CD4-positive, alpha-beta T cell treated with Interleukin-21 for 1 hour (primary cell): ENCODE measurements around the gene EMID1.

Experiments
- DNase-seq: peaks from one replicate; pipeline ENCODE4 v3.0.0-alpha.2; 2020

The EMID1 gene

DNA sequence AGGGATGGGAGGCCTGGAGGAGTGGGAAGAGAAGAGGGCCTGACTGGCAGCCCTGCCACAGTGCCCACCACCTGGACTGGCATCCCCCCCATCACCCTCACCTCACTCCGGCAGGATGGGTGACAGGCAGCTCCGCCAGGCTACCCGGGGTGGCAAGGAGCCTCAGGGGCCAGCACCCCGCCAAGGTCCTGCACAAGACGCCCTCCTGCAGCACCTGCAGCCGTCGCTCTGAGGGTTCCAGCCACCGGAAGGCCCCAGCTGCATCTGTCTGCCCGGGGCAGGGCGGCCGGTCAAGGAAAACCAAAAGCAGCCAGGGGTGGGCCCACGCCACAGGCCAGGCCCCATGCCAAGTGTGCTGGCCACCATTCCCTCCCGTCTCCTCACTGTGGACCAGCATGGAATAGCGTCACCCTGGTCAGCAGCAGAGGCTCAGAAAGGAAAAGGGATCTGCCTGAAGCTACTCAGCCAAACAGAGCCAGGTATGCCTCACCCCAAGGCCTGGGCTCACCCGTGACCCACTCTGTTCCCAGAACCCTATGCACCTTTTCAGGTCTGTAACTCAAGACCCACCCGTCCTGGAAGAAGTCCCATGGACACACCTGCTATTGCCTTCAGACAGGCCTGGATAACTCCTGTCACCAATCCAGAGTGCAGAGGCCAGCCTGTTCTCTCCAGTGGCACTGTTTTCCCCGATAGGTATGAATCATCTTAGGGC is 55.1 kb downstream of the EMID1 start:
- DNase-seq = no peak

DNA sequence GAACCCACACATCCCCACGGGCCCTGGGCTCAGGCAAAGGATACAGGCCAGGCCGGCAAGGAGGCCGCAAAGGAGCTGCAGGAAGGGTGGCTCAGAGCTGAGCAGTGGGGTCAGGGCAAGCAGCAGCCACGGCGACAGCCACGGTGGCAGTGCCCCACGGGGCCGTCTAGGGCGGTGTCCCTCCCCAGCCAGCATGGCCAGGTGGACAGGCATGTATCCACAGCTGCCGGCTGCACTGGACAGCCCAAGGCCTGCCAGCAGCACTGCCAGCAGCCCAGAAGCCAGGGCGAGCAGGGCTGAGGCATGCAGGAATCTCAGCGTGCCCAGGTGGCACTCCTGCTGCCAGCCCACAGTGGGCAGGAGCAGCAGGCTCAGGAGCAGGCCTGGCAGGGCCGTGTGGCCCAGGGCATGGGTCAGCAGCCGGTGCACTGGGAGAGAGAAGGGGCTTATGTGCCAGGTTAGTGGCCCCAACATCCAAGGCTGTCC is 58.1 kb downstream of the EMID1 start:
- no peak for DNase-seq

GRCh38 chr22:29265305-29265704 is 59.6 kb downstream of the EMID1 start:
- no peak for DNase-seq

DNA sequence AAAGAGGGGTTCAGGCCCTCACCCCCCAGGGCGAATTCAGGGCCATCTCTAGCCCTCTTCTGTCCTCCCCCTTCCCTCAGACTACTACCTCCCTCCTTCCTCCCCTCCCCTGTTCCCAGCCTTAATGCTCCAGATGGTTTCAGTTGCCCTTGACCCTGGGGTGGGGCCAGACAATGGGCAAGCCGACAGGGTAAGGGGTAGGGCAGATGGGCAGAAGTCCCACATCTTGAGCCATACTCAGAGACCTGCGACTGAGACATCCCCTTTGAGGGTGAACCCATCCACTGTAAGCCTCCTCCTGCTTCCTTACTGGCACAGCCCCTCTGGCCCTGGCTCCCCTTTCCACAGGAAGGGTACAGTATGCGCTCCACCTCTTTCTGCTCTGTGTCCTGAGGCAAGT is 60.2 kb downstream of the EMID1 start:
- no peak for DNase-seq

GRCh38 chr22:29266564-29267461 is 61.1 kb downstream of the EMID1 start:
- no peak for DNase-seq

- no peak for DNase-seq
Observed at GRCh38 chr22:29267462-29267857, 61.8 kb downstream of the EMID1 start.

- DNase-seq = peak; percentile 97
Observed at GRCh38 chr22:29267858-29268510, 62.3 kb downstream of the EMID1 start, which contains the start of the genes EWSR1 and RHBDD3. TSS of gene EWSR1 (plus strand) at chr22:29268268. CDS start at chr22:29268337, 69 bp downstream. TSS of gene RHBDD3 (minus strand) at chr22:29267981. CDS start at chr22:29265626, 2,355 bp downstream.

DNA sequence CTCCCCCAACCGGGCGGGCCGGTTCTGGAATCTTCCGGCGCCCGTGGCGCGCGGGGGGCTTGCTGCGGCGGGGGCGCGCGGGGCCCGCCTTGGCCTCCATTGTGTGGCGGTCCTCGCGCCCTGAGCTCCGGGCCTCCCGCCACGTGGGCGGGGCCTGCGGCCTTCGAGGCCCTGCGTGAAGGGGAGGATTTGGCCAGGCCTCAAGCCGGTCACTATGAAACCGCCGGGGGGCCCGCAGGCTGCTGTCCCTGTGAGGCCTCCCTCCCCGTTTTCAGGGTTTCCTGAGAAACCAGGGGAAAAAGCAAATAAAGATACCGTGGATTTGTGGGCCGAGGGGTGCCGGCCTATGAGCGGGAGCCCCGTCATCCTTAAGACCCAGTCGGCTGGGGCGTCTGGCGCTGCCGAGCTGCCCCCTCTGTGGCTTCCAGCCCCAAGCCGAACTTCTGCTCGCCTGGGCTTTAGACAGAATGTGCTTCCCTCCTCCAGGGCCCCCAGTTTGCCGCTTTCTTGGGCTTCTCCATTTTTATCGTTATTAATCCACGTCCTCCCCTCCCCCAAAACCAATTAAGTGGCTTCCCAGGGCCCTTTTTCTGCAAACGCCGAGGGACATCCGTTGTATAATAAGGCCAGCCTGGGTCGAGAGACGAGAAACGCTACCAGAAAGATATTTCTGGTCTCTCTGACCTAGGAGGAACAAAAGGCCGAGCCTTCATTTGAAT is 63.0 kb downstream of the EMID1 start:
- DNase-seq = peak; percentile 46

DNA sequence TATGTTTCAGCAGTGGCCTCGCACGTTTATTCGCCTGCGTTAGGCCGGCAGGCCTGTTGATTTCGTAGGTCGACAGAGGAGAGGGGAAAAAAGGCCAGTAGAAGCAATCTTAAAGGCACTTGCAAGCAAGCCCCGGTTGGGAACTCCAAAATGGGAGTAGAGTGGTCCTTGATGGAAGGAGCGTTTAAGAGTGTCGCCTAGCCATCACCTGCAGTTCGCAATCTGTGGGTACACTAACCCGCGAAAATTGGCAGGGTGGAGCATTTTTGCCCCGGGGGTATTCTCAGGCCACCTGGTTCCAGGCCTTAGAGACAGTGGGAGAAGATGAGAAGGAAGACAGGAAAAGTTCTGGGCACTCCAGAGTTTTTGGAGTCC is 63.5 kb downstream of the EMID1 start:
- no peak for DNase-seq

GRCh38 chr22:29269731-29270474 is 64.2 kb downstream of the EMID1 start:
- DNase-seq = no peak

GRCh38 chr22:29270475-29271271 is 65.0 kb downstream of the EMID1 start:
- DNase-seq = no peak

DNA sequence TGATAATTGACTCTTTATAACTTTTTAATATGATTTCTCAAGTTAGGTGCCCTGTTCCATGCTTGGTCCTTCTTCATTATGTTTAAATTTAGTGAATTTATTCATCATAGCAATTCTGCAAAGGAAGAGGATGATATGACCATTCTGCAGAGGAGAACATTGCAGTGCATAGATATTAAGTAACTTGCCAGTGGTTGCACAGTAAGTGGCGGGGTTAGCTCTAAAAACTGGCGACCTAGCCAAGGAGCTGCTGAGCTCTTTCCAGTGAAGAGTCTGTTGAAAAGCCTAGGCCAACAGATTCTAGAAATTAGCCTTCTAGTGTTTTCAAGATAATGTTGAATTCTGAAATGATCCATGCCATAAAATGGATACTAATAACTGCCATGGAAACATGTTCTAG is 66.9 kb downstream of the EMID1 start:
- DNase-seq = no peak

GRCh38 chr22:29275167-29275566 is 69.5 kb downstream of the EMID1 start:
- DNase-seq = no peak

DNA sequence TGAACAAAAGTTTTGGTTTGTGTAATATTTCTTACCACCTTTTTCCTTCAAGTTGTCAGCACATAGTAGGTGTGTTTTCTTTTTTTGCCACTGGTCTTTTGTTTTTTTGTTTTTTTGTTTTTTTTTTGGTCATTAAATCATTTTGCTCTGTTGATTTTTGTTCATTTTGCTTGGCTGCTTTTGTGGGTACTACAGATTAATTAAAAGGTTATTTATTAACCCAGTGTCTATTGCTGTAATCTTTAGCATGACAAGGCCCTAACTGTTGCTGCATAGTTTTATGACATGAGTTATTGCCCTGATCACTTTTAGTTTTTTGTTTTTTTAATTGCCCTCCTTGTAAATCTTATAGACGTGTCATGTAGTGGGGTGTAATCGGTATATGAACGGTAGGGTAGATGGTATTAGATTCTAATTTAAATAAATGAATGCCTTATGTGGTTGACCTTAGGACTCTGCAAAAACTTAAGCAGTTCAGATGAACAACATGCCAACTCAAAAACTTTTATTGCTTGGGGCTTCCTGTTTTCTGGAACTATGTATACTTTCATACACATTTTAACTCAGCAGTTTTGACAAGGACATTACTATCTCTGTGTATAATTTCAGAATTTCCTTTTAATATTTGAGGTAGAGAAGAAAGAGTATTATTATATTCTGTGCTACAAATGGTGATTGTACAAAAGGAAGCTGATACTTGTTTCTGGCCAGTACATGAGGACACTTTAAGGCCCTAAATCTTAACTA is 70.3 kb downstream of the EMID1 start:
- DNase-seq = no peak

DNA sequence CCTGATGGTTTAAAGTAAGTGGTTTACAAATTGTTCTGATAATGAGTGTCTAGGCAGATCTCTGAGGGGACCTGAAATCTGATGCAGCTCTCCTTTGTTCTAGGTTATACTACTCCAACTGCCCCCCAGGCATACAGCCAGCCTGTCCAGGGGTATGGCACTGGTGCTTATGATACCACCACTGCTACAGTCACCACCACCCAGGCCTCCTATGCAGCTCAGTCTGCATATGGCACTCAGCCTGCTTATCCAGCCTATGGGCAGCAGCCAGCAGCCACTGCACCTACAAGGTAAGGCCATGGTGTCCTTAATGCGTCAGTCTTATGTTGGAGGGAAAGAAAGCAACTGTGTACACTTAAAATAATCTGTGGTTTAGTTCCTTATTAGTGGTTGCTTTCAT is 72.2 kb downstream of the EMID1 start:
- DNase-seq = no peak

DNA sequence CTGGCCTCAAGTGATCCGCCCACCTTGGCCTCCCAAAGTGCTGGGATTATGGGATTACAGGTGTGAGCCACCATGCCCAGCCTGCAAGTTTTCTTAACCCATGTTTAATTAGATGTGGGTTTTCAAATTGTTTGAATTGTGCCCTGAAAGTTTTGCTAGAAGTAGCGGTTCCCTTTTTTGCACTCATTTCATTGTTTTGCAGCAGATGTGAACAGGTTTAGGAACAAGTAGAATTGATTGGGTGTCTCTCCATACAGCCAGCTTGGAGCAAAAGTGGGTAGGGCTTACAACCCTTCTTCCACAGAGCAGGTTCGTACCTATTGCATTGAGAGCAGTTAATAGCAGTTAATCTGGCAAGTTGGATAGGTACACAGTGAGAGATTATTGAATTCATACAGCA is 78.5 kb downstream of the EMID1 start:
- no peak for DNase-seq

- DNase-seq = no peak
Observed at GRCh38 chr22:29288837-29289236, 83.1 kb downstream of the EMID1 start.

DNA sequence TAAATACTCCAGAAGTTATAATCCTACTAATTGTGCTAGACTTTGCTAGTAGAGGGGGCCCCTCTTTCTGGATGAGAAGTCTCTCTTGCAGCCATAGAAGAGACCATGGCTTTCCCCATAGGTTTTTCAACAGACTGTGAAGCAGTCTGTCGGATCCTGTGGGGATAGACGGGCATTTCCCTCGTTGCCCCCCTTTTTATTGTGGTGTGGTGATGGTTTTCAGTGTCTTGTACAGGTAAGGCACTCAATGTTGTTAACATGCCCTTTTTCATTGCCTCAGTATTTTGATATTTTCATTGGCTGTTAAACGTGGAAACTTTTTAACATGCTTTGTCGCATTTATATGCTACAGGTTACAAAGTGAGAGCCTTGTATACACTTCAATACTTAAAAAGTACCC is 84.4 kb downstream of the EMID1 start:
- DNase-seq = no peak

- DNase-seq = no peak
Observed at GRCh38 chr22:29291215-29291614, 85.5 kb downstream of the EMID1 start.

GRCh38 chr22:29292379-29292778 is 86.7 kb downstream of the EMID1 start:
- no peak for DNase-seq
